H1 (cell line): ENCODE measurements around the gene ARHGAP26. TPM values are rescaled to one million over a fixed set of nuclear protein-coding genes. Genes with fewer than 3 reads are reported as not detected.

Experiments
- CTCF ChIA-PET: fragments of 300-600 bp; sonication (Branson Sonifier 250); formaldehyde crosslinking; loops from one replicate; lab custom pipeline; 2021; ENCODE audit not compliant: partially characterized antibody; lab: Charles Lee
- POLR2A ChIA-PET: fragments of 300-600 bp; sonication (Branson Sonifier 250); formaldehyde crosslinking; loops from one replicate; lab custom pipeline; 2021; ENCODE audit warnings: inconsistent platforms; ENCODE audit not compliant: partially characterized antibody; lab: Charles Lee
- DNase-seq, 2 experiments: peaks; one replicate each; pipeline versions ENCODE4 v3.0.0 to v3.0.0-alpha.2; 2010 to 2022; ENCODE audit warnings: low spot score in 2 of 2, low read depth in 1 of 2, mixed read lengths in 1 of 2
- FAIRE-seq: peaks from 2 replicates; lab custom pipeline; 2011; peaks lifted over from hg19 to GRCh38; lab: Jason Lieb, UNC
- H2AFZ ChIP-seq: 2 replicates; pipeline ENCODE4 v1.8.1; 2012; ENCODE audit warnings: low read length, inconsistent platforms
- H2AK5ac ChIP-seq: 2 replicates; pipeline ENCODE4 v1.6.1; 2013; ENCODE audit warnings: low read depth, low read length
- H2BK120ac ChIP-seq: replicated peaks from 2 replicates; pipeline ENCODE3; 2013; ENCODE audit warnings: low read depth, low read length, inconsistent platforms
- H2BK12ac ChIP-seq: 2 replicates; pipeline ENCODE4 v1.6.1; 2013; ENCODE audit warnings: low read depth, low read length
- H2BK15ac ChIP-seq: 2 replicates; pipeline ENCODE4 v1.6.1; 2013; ENCODE audit warnings: low read length
- H2BK20ac ChIP-seq: 2 replicates; pipeline ENCODE4 v1.6.1; 2013; ENCODE audit warnings: low read length
- H2BK5ac ChIP-seq: 2 replicates; pipeline ENCODE4 v1.6.1; 2013; ENCODE audit warnings: low read depth, low read length
- H3K14ac ChIP-seq: 2 replicates; pipeline ENCODE4 v1.6.1; 2013; ENCODE audit warnings: inconsistent platforms; ENCODE audit not compliant: insufficient read length
- H3K18ac ChIP-seq: 2 replicates; pipeline ENCODE4 v1.6.1; 2013; ENCODE audit warnings: low read length; ENCODE audit errors: extremely low read depth
- H3K23ac ChIP-seq: 2 replicates; pipeline ENCODE4 v1.6.1; 2013; ENCODE audit warnings: inconsistent platforms; ENCODE audit not compliant: insufficient read length
- H3K23me2 ChIP-seq: 2 replicates; pipeline ENCODE4 v1.6.1; 2013; ENCODE audit warnings: low read depth, low read length
- H3K27ac ChIP-seq: 2 replicates; pipeline ENCODE4 v1.6.1; 2011; ENCODE audit warnings: low read depth, low read length, inconsistent platforms
- H3K27me3 ChIP-seq, 4 experiments: replicated peaks in 1 of 4; 1 replicate in 1 of 4; 2 replicates in 3 of 4; pipeline versions ENCODE4 v1.6.1 to v1.8.1; 2011 to 2013; ENCODE audit warnings: low read length in 3 of 4, mild to moderate bottlenecking in 3 of 4, inconsistent platforms in 2 of 4, mixed read lengths in 2 of 4, moderate library complexity in 1 of 4; ENCODE audit not compliant: control insufficient read depth in 3 of 4, insufficient read depth in 3 of 4; ENCODE audit errors: extremely low read depth in 1 of 4
- H3K36me3 ChIP-seq, 4 experiments: 2 replicates each; pipeline versions ENCODE4 v1.6.1 to v1.8.1; 2011 to 2013; ENCODE audit warnings: mild to moderate bottlenecking in 4 of 4, low read length in 3 of 4, moderate library complexity in 2 of 4, control low read depth in 1 of 4, inconsistent platforms in 1 of 4; ENCODE audit not compliant: insufficient read depth in 4 of 4, control insufficient read depth in 2 of 4
- H3K4ac ChIP-seq: replicated peaks from 2 replicates; pipeline ENCODE3; 2013; ENCODE audit warnings: low read length, low read depth, mixed read lengths, inconsistent platforms; ENCODE audit not compliant: insufficient read length
- H3K4me1 ChIP-seq, 4 experiments: replicated peaks in 1 of 4; 1 replicate in 1 of 4; 2 replicates in 3 of 4; pipeline versions ENCODE4 v1.6.1 to v1.8.1; 2011 to 2013; ENCODE audit warnings: low read length in 3 of 4, inconsistent platforms in 2 of 4, mixed read lengths in 1 of 4; ENCODE audit not compliant: insufficient read depth in 4 of 4, control insufficient read depth in 3 of 4
- H3K4me2 ChIP-seq, 2 experiments: 2 replicates each; pipeline versions ENCODE4 v1.6.1 to v1.8.1; 2011 to 2013; ENCODE audit warnings: low read depth in 2 of 2, low read length in 2 of 2, control low read depth in 1 of 2, inconsistent platforms in 1 of 2, mild to moderate bottlenecking in 1 of 2; ENCODE audit not compliant: insufficient read depth in 1 of 2
- H3K4me3 ChIP-seq, 4 experiments: fragments of 200-600, 300-600 bp in 1 of 4; sonication (generic), shearing (Covaris generic), sonication (Bioruptor Twin) in 1 of 4; 2 replicates each; pipeline versions ENCODE4 v1.5.1 to v1.8.1; 2011 to 2016; ENCODE audit warnings: low read length in 4 of 4, low read depth in 3 of 4, control low read depth in 2 of 4, inconsistent platforms in 2 of 4, mild to moderate bottlenecking in 2 of 4, mixed read lengths in 1 of 4, moderate library complexity in 1 of 4; ENCODE audit not compliant: insufficient read depth in 2 of 4; ENCODE audit errors: extremely low read depth in 1 of 4
- H3K56ac ChIP-seq: replicated peaks from 2 replicates; pipeline ENCODE3; 2013; ENCODE audit warnings: low read depth, mild to moderate bottlenecking, mixed read lengths, low read length, inconsistent platforms; ENCODE audit not compliant: insufficient read length
- H3K79me1 ChIP-seq: 2 replicates; pipeline ENCODE4 v1.6.1; 2013; ENCODE audit warnings: low read depth, low read length, control low read depth
- H3K79me2 ChIP-seq, 2 experiments: 2 replicates each; pipeline versions ENCODE4 v1.6.1 to v1.8.1; 2012 to 2013; ENCODE audit warnings: low read length in 2 of 2, mild to moderate bottlenecking in 2 of 2, inconsistent platforms in 1 of 2; ENCODE audit not compliant: insufficient read depth in 2 of 2, control insufficient read depth in 1 of 2
- H3K9ac ChIP-seq, 4 experiments: replicated peaks in 1 of 4; 1 replicate in 1 of 4; 2 replicates in 3 of 4; pipeline versions ENCODE4 v1.6.1 to v1.8.1; 2011 to 2013; ENCODE audit warnings: low read depth in 3 of 4, low read length in 3 of 4, control low read depth in 2 of 4, mild to moderate bottlenecking in 2 of 4, moderate library complexity in 2 of 4, inconsistent platforms in 1 of 4; ENCODE audit errors: extremely low read depth in 1 of 4
- H3K9me3 ChIP-seq, 2 experiments: 2 replicates each; pipeline versions ENCODE4 v1.6.1 to v1.8.1; 2012 to 2013; ENCODE audit warnings: mild to moderate bottlenecking in 2 of 2, moderate library complexity in 2 of 2, control low read depth in 1 of 2, inconsistent platforms in 1 of 2, low read depth in 1 of 2, low read length in 1 of 2, mixed read lengths in 1 of 2; ENCODE audit not compliant: insufficient read depth in 2 of 2
- H4K20me1 ChIP-seq, 2 experiments: replicated peaks in 1 of 2; 2 replicates each; pipeline versions ENCODE3 to v1.8.1; 2011 to 2013; ENCODE audit warnings: inconsistent platforms in 2 of 2, low read length in 2 of 2, mild to moderate bottlenecking in 1 of 2; ENCODE audit not compliant: insufficient read depth in 2 of 2, control insufficient read depth in 1 of 2
- H4K5ac ChIP-seq: 2 replicates; pipeline ENCODE4 v1.6.1; 2013; ENCODE audit warnings: low read length, low read depth, mixed read lengths, inconsistent platforms; ENCODE audit not compliant: insufficient read length
- H4K8ac ChIP-seq: 2 replicates; pipeline ENCODE4 v1.8.0; 2013; ENCODE audit warnings: mild to moderate bottlenecking, moderate library complexity, low read length, inconsistent platforms; ENCODE audit not compliant: insufficient read depth; ENCODE audit errors: extremely low read depth
- H4K91ac ChIP-seq: replicated peaks from 2 replicates; pipeline ENCODE3; 2013; ENCODE audit warnings: low read length, mixed read lengths, inconsistent platforms; ENCODE audit not compliant: insufficient read length
- E2F6 ChIP-seq: IDR thresholded peaks from 2 replicates; pipeline ENCODE4 v1.6.1; 2012; ENCODE audit warnings: inconsistent platforms
- EGR1 ChIP-seq: IDR thresholded peaks from 2 replicates; pipeline ENCODE4 v1.6.1; 2011; ENCODE audit warnings: low read depth, low read length, borderline replicate concordance
- EP300 ChIP-seq, 2 experiments: IDR thresholded peaks; 1 replicate in 1 of 2; 2 replicates in 1 of 2; pipeline ENCODE4 v1.6.1; 2011 to 2012; ENCODE audit warnings: low read depth in 2 of 2, low read length in 2 of 2, mild to moderate bottlenecking in 2 of 2, borderline replicate concordance in 1 of 2, inconsistent platforms in 1 of 2, moderate library complexity in 1 of 2
- GABPA ChIP-seq: IDR thresholded peaks from 2 replicates; pipeline ENCODE4 v1.6.1; 2011; ENCODE audit warnings: mild to moderate bottlenecking, low read length, moderate library complexity, borderline replicate concordance; ENCODE audit not compliant: insufficient read depth
- GTF2F1 ChIP-seq: IDR thresholded peaks from 2 replicates; pipeline ENCODE4 v1.6.1; 2012; ENCODE audit warnings: low read depth, low read length, improper control_type of control experiment, borderline replicate concordance
- JUND ChIP-seq: IDR thresholded peaks from 2 replicates; pipeline ENCODE4 v1.6.1; 2011; ENCODE audit warnings: mild to moderate bottlenecking, improper control_type of control experiment, low read length
- NANOG ChIP-seq: IDR thresholded peaks from 2 replicates; pipeline ENCODE4 v1.6.1; 2011; ENCODE audit warnings: low read length, low read depth, mild to moderate bottlenecking, inconsistent platforms; ENCODE audit not compliant: insufficient read depth, poor library complexity, severe bottlenecking
- POLR2AphosphoS5 ChIP-seq: IDR thresholded peaks from 2 replicates; pipeline ENCODE4 v1.6.1; 2011; ENCODE audit warnings: low read depth, low read length
- RFX5 ChIP-seq: IDR thresholded peaks from 2 replicates; pipeline ENCODE4 v1.6.1; 2011; ENCODE audit warnings: low read depth, low read length, improper control_type of control experiment, borderline replicate concordance
- SIN3A ChIP-seq, 2 experiments: IDR thresholded peaks in 1 of 2; conservative IDR thresholded peaks in 1 of 2; 2 replicates each; pipeline ENCODE4 v1.6.1; 2011 to 2012; ENCODE audit warnings: low read length in 2 of 2, improper control_type of control experiment in 1 of 2, low read depth in 1 of 2, mild to moderate bottlenecking in 1 of 2
- SIRT6 ChIP-seq: IDR thresholded peaks from one replicate; pipeline ENCODE4 v1.7.1; 2012; ENCODE audit warnings: low read length, inconsistent platforms
- SIX5 ChIP-seq: IDR thresholded peaks from 2 replicates; pipeline ENCODE4 v1.6.1; 2011; ENCODE audit warnings: mild to moderate bottlenecking, low read depth, low read length
- SUZ12 ChIP-seq: fragments of 200-600 bp; sonication (generic); IDR thresholded peaks from 2 replicates; pipeline ENCODE4 v1.6.1; 2012; ENCODE audit warnings: mild to moderate bottlenecking, inconsistent platforms, low read length, moderate library complexity, mixed read lengths
- WGBS, 2 experiments: shearing (Covaris generic) in 1 of 2; methylation state at CpG; one replicate each; pipeline versions ENCODE4 v1.1.6 to v1.1.7; 2013 to 2015; ENCODE audit warnings: low lambda C conversion rate in 2 of 2, mixed read lengths in 2 of 2, inconsistent platforms in 1 of 2, low coverage in 1 of 2, missing lambda C conversion rate in 1 of 2; ENCODE audit not compliant: insufficient replicate concordance in 2 of 2, insufficient coverage in 1 of 2, insufficient read length in 1 of 2; ENCODE audit errors: extremely low coverage in 1 of 2, missing lambda C conversion rate in 1 of 2; 5-methylcytosine and 5-hydroxymethylcytosine counted together
- polyA plus RNA-seq, 7 experiments: library from polyadenylated mRNA; depleted of rRNA in 3 of 7; stranded (reverse) in 5 of 7; unstranded in 2 of 7; fragments of >200 nt in 5 of 7; fragments of 200-250 nt in 2 of 7; gene quantifications; 1 replicate in 5 of 7; 2 replicates in 1 of 7; 4 replicates in 1 of 7; pipeline versions ENCODE4 v1.2.1 to v1.2.3, GENCODE V29; 2011 to 2013; ENCODE audit warnings: missing spikeins in 2 of 7, mixed read lengths in 2 of 7
- total RNA-seq: library from RNA; stranded (reverse); fragmentation: NEBNext Ultra II Directional; extraction: Animal tissue kit (Norgen Biotek cat#: 25700); gene quantifications from 2 replicates; pipeline ENCODE4 v1.2.1, GENCODE V29; 2021

The ARHGAP26 gene
- total and polyA plus RNA-seq, 2 of the 8 experiments (the other 6 are each of a cell fraction or from before 2014, with no cell fraction given), result 7.1 to 24.8 TPM

- ChIA-PET POLR2A (no interaction called here), CTCF (interaction anchor here (1.0 kb wide), 1 partner anchor 201 kb away, joined by 3 read pairs; no protein-coding TSS in a partner anchor)
- no peaks in the 10 kb centered on the region for H3K9me3 ChIP-seq
- H3K9ac ChIP-seq, result no peak overlapping the region
- H3K36me3 ChIP-seq, result no peaks in the 10 kb centered on the region
- no peak overlapping the region for H3K14ac ChIP-seq
- no peak overlapping the region for H3K18ac ChIP-seq
- DNase-seq, result no peak
- no peak overlapping the region for H3K23ac ChIP-seq
- H4K5ac ChIP-seq, result no peak overlapping the region
- no peak overlapping the region for H2BK15ac ChIP-seq
- H2BK12ac ChIP-seq, result no peak overlapping the region
- no peak overlapping the region for H3K4ac ChIP-seq
- H2BK120ac ChIP-seq, result no peak overlapping the region
- no peaks in the 10 kb centered on the region for H3K79me2 ChIP-seq
- H2AK5ac ChIP-seq, result no peak overlapping the region
- H3K79me1 ChIP-seq, result no peaks in the 10 kb centered on the region
- no peak overlapping the region for H4K8ac ChIP-seq
- no peak overlapping the region for H3K56ac ChIP-seq
- no peak overlapping the region for H2BK5ac ChIP-seq
- H3K23me2 ChIP-seq, result no peaks in the 10 kb centered on the region; the same call in 1 of the 2 replicates
- no peak overlapping the region for H4K91ac ChIP-seq
- no peak for FAIRE-seq
- no peak overlapping the region for H3K4me3 ChIP-seq
- WGBS, 2 experiments, result 88% methylated on average over 2 of the region's 2 CpGs; no CpG with 5 or more reads in 1 of the 2 experiments
- H2BK20ac ChIP-seq, result no peak overlapping the region
- no peak overlapping the region for H2AFZ ChIP-seq
- no peak overlapping the region for H3K4me2 ChIP-seq
- H4K20me1 ChIP-seq, result no peaks in the 10 kb centered on the region
- no peaks in the 10 kb centered on the region for H3K4me1 ChIP-seq
- H3K27me3 ChIP-seq, result no peaks in the 10 kb centered on the region
- no peak overlapping the region for H3K27ac ChIP-seq
- no peak for TF ChIP-seq SIX5
- TF ChIP-seq JUND, result no peak
- no peak for TF ChIP-seq NANOG
- TF ChIP-seq POLR2AphosphoS5, result no peak
- no peak for TF ChIP-seq GABPA
- TF ChIP-seq SUZ12, result no peak
- TF ChIP-seq GTF2F1, result no peak
- no peak for TF ChIP-seq SIRT6
- no peak for TF ChIP-seq E2F6
- TF ChIP-seq EP300 (IDR thresholded peaks at IDR 0.05; ENCODE audit: borderline replicate concordance in 1 of 2, low read depth in 2 of 2, low read length in 2 of 2), result no peak
- TF ChIP-seq SIN3A (conservative IDR thresholded peaks at IDR 0.05 in 1 of 2, IDR thresholded peaks at IDR 0.05 in 1 of 2; ENCODE audit: low read depth in 1 of 2, low read length in 2 of 2), result no peak
- TF ChIP-seq EGR1, result no peak
- TF ChIP-seq RFX5, result no peak
Observed at GRCh38 chr5:143008032-143008431, 237.9 kb downstream of the ARHGAP26 start.
